Activated naive CD8-positive, alpha-beta T cell (primary cell): ENCODE data around the gene NCK1.

Experiments
- H3K27ac Mint-ChIP-seq: one replicate; pipeline ENCODE4 v1.8.0; 2021; ENCODE audit warnings: mixed read lengths
- H3K27me3 Mint-ChIP-seq: one replicate; pipeline ENCODE4 v1.8.0; 2021; ENCODE audit warnings: mixed read lengths
- H3K36me3 Mint-ChIP-seq: one replicate; pipeline ENCODE4 v1.8.0; 2021; ENCODE audit warnings: mixed read lengths
- H3K4me1 Mint-ChIP-seq: one replicate; pipeline ENCODE4 v1.8.0; 2021; ENCODE audit warnings: low read depth, mixed read lengths
- H3K4me3 Mint-ChIP-seq: one replicate; pipeline ENCODE4 v1.8.0; 2021; ENCODE audit warnings: mild to moderate bottlenecking, mixed read lengths
- H3K9me3 Mint-ChIP-seq: one replicate; pipeline ENCODE4 v1.8.0; 2021; ENCODE audit warnings: low read depth, mixed read lengths

NCK1 gene

GRCh38 chr3:136861890-136862616 lies at the start of gene NCK1:
Gene NCK1 (plus strand): TSS chr3:136862208. CDS start chr3:136928002, 65,794 bp downstream.
- peak within 1 kb of the TSS; percentile 97 for H3K27ac Mint-ChIP-seq
- H3K4me1 Mint-ChIP-seq: peaks cover 51% of the 10 kb centered on the region
- H3K27me3 Mint-ChIP-seq: no peaks in the 10 kb centered on the region
- peak within 1 kb of the TSS; percentile 96 for H3K4me3 Mint-ChIP-seq
- H3K36me3 Mint-ChIP-seq: peaks cover 12% of the 10 kb centered on the region
- peaks cover 2% of the 10 kb centered on the region for H3K9me3 Mint-ChIP-seq

- H3K4me1 Mint-ChIP-seq: peaks cover 20% of the 10 kb centered on the region
- peak overlapping the region; percentile 92 for H3K4me3 Mint-ChIP-seq
- peaks cover 23% of the 10 kb centered on the region for H3K27me3 Mint-ChIP-seq
Measured at GRCh38 chr3:136817448-136817847, 44.6 kb upstream of the NCK1 start.

GRCh38 chr3:136818191-136818768 lies 43.7 kb upstream of the NCK1 start:
- peaks cover 30% of the 10 kb centered on the region for H3K27me3 Mint-ChIP-seq
- H3K36me3 Mint-ChIP-seq: peaks cover 6% of the 10 kb centered on the region
- peak overlapping the region; percentile 28 for H3K27ac Mint-ChIP-seq
- peak overlapping the region; percentile 92 for H3K4me3 Mint-ChIP-seq
- peaks cover 20% of the 10 kb centered on the region for H3K4me1 Mint-ChIP-seq
- peaks cover 5% of the 10 kb centered on the region for H3K9me3 Mint-ChIP-seq

More at GRCh38 chr3:136817448-136817847, 44.6 kb upstream of the NCK1 start:
- Mint-ChIP-seq H3K36me3 (peaks cover 5% of the 10 kb centered on the region), H3K9me3 (peaks cover under 1% of the 10 kb centered on the region), H3K27ac (no peak overlapping the region)

GRCh38 chr3:136818769-136819391 lies 43.1 kb upstream of the NCK1 start, which contains the start of gene SLC35G2:
Gene SLC35G2 (plus strand): TSS chr3:136819126. CDS start chr3:136854461, 35,335 bp downstream.
- Mint-ChIP-seq H3K4me1 (peaks cover 20% of the 10 kb centered on the region), H3K27ac (peak within 1 kb of the TSS; percentile 28), H3K4me3 (peak within 1 kb of the TSS; percentile 92), H3K27me3 (peaks cover 32% of the 10 kb centered on the region), H3K9me3 (peaks cover 6% of the 10 kb centered on the region), H3K36me3 (peaks cover 7% of the 10 kb centered on the region)

GRCh38 chr3:136819392-136819730 lies 42.6 kb upstream of the NCK1 start:
- Mint-ChIP-seq H3K4me3 (peak overlapping the region; percentile 92), H3K27me3 (peaks cover 34% of the 10 kb centered on the region), H3K4me1 (peaks cover 20% of the 10 kb centered on the region), H3K36me3 (peaks cover 8% of the 10 kb centered on the region), H3K9me3 (peaks cover 8% of the 10 kb centered on the region), H3K27ac (no peak overlapping the region)

GRCh38 chr3:136819731-136820679 lies 42.0 kb upstream of the NCK1 start:
- Mint-ChIP-seq H3K9me3 (peaks cover 8% of the 10 kb centered on the region), H3K27me3 (peaks cover 37% of the 10 kb centered on the region), H3K4me3 (peak overlapping the region; percentile 92), H3K27ac (no peak overlapping the region), H3K4me1 (peaks cover 20% of the 10 kb centered on the region), H3K36me3 (peaks cover 8% of the 10 kb centered on the region)

- Mint-ChIP-seq H3K4me3 (no peak overlapping the region), H3K27me3 (peaks cover 15% of the 10 kb centered on the region), H3K4me1 (no peaks in the 10 kb centered on the region), H3K36me3 (peaks cover 2% of the 10 kb centered on the region), H3K27ac (no peak overlapping the region), H3K9me3 (peaks cover 6% of the 10 kb centered on the region)
Measured at GRCh38 chr3:136831461-136831860, 30.5 kb upstream of the NCK1 start.

GRCh38 chr3:136835089-136835812 lies 26.8 kb upstream of the NCK1 start:
- Mint-ChIP-seq H3K27me3 (no peaks in the 10 kb centered on the region), H3K4me1 (peaks cover 4% of the 10 kb centered on the region), H3K9me3 (no peaks in the 10 kb centered on the region), H3K36me3 (peaks cover 5% of the 10 kb centered on the region), H3K4me3 (no peak overlapping the region), H3K27ac (peak overlapping the region; percentile 66)

- peaks cover 4% of the 10 kb centered on the region for H3K4me1 Mint-ChIP-seq
- H3K36me3 Mint-ChIP-seq: peaks cover 5% of the 10 kb centered on the region
- no peak overlapping the region for H3K4me3 Mint-ChIP-seq
- H3K27ac Mint-ChIP-seq: no peak overlapping the region
- no peaks in the 10 kb centered on the region for H3K9me3 Mint-ChIP-seq
- H3K27me3 Mint-ChIP-seq: no peaks in the 10 kb centered on the region
Measured at GRCh38 chr3:136835813-136836510, 26.0 kb upstream of the NCK1 start.

- Mint-ChIP-seq H3K27me3 (no peaks in the 10 kb centered on the region), H3K36me3 (peaks cover 5% of the 10 kb centered on the region), H3K4me1 (peaks cover 4% of the 10 kb centered on the region), H3K4me3 (no peak overlapping the region), H3K9me3 (no peaks in the 10 kb centered on the region), H3K27ac (no peak overlapping the region)
Measured at GRCh38 chr3:136836511-136837156, 25.4 kb upstream of the NCK1 start.

GRCh38 chr3:136838641-136839555 lies 23.1 kb upstream of the NCK1 start:
- H3K27ac Mint-ChIP-seq: no peak overlapping the region
- H3K4me3 Mint-ChIP-seq: no peak overlapping the region
- peaks cover 4% of the 10 kb centered on the region for H3K4me1 Mint-ChIP-seq
- peaks cover 8% of the 10 kb centered on the region for H3K36me3 Mint-ChIP-seq
- H3K27me3 Mint-ChIP-seq: no peaks in the 10 kb centered on the region
- H3K9me3 Mint-ChIP-seq: no peaks in the 10 kb centered on the region

GRCh38 chr3:136839556-136839931 lies 22.5 kb upstream of the NCK1 start:
- peaks cover 4% of the 10 kb centered on the region for H3K4me1 Mint-ChIP-seq
- no peak overlapping the region for H3K27ac Mint-ChIP-seq
- H3K4me3 Mint-ChIP-seq: no peak overlapping the region
- H3K36me3 Mint-ChIP-seq: peaks cover 8% of the 10 kb centered on the region
- no peaks in the 10 kb centered on the region for H3K9me3 Mint-ChIP-seq
- H3K27me3 Mint-ChIP-seq: no peaks in the 10 kb centered on the region
